Cardiac muscle cell (in vitro differentiated cells and primary cell): Measurements from ENCODE around the gene MYO5B. TPM values are rescaled to one million over a fixed set of nuclear protein-coding genes. Genes with fewer than 3 reads are reported as not detected.

Source experiments
- DNase-seq, 2 donors: peaks; one replicate each; pipeline versions ENCODE4 v3.0.0 to v3.0.0-alpha.2; 2010 to 2017; ENCODE audit warnings: low read depth in 1 of 2, low spot score in 1 of 2
- H3K27ac ChIP-seq: fragments of 200-600 bp; sonication (generic); 2 replicates; pipeline ENCODE4 v1.5.1; 2016
- H3K27me3 ChIP-seq: fragments of 200-600 bp; sonication (generic); 2 replicates; pipeline ENCODE4 v1.6.0; 2016; ENCODE audit warnings: control low read depth
- H3K36me3 ChIP-seq: fragments of 200-600 bp; sonication (generic); 2 replicates; pipeline ENCODE4 v1.5.1; 2016; ENCODE audit warnings: control low read depth
- H3K4me1 ChIP-seq: fragments of 200-600 bp; sonication (generic); 2 replicates; pipeline ENCODE4 v1.8.1; 2017; ENCODE audit warnings: low read depth, mild to moderate bottlenecking, mixed run types
- H3K4me3 ChIP-seq: fragments of 200-600 bp; sonication (generic); 2 replicates; pipeline ENCODE4 v1.5.1; 2016; ENCODE audit warnings: mild to moderate bottlenecking
- H3K9me3 ChIP-seq: fragments of 200-600 bp; sonication (generic); 2 replicates; pipeline ENCODE4 v1.5.1; 2017; ENCODE audit warnings: low read depth, mild to moderate bottlenecking, control low read depth
- polyA plus RNA-seq: library from polyadenylated mRNA; unstranded; fragments of >200 nt; fragmentation: Nextera tagmentation; extraction: Ambion mirVana; gene quantifications from 2 replicates; pipeline ENCODE4 v1.2.1, GENCODE V29; 2016
- total RNA-seq: library from RNA; depleted of rRNA; stranded (reverse); fragments of >200 nt; gene quantifications from 2 replicates; pipeline ENCODE4 v1.2.3, GENCODE V29; 2016
- TF ChIP-seq, protein P1 (sequence below): IDR thresholded peaks from 2 replicates; pipeline ENCODE4 v1.5.1; 2012; ENCODE audit warnings: low read depth, mild to moderate bottlenecking, low read length

The MYO5B gene
- total and polyA plus RNA-seq, 2 experiments from 2014 or later = 3.0 to 16.7 TPM

- Histone ChIP-seq H3K4me3 (no peak overlapping the region), H3K9me3 (no peaks in the 10 kb centered on the region), H3K27me3 (no peaks in the 10 kb centered on the region), H3K4me1 (no peaks in the 10 kb centered on the region), H3K36me3 (no peaks in the 10 kb centered on the region), H3K27ac (no peak overlapping the region)
- TF ChIP-seq, protein P1, sequence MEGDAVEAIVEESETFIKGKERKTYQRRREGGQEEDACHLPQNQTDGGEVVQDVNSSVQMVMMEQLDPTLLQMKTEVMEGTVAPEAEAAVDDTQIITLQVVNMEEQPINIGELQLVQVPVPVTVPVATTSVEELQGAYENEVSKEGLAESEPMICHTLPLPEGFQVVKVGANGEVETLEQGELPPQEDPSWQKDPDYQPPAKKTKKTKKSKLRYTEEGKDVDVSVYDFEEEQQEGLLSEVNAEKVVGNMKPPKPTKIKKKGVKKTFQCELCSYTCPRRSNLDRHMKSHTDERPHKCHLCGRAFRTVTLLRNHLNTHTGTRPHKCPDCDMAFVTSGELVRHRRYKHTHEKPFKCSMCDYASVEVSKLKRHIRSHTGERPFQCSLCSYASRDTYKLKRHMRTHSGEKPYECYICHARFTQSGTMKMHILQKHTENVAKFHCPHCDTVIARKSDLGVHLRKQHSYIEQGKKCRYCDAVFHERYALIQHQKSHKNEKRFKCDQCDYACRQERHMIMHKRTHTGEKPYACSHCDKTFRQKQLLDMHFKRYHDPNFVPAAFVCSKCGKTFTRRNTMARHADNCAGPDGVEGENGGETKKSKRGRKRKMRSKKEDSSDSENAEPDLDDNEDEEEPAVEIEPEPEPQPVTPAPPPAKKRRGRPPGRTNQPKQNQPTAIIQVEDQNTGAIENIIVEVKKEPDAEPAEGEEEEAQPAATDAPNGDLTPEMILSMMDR = no peak
- DNase-seq = no peak
These were observed 351.8 kb downstream of the MYO5B start for GRCh38 chr18:49843131-49843530.

DNA sequence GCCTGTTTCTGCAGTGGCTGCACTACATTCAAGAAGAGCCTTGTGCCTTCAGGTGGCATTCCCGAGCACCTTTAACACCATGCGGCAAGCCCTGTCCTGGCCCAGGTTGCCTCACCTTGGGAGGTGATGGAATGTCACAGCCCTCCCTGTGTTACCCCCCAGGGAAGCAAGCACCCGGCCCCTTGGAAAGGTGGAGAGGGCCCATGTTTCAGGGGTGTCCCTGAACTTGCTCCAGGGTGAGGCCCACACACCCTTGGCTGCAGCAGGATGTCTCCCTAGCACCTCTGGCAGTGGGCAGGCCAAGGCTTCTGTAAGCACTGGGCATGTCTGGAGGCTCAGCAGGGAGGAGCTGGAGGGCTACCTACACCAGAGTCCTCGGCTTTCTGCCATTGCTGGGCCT, 352.3 kb downstream of the MYO5B start:
- Histone ChIP-seq H3K4me3 (no peak overlapping the region), H3K36me3 (no peaks in the 10 kb centered on the region), H3K9me3 (no peaks in the 10 kb centered on the region), H3K4me1 (no peaks in the 10 kb centered on the region), H3K27ac (no peak overlapping the region), H3K27me3 (no peaks in the 10 kb centered on the region)
- TF ChIP-seq, protein P1 = no peak
- DNase-seq = no peak

DNA sequence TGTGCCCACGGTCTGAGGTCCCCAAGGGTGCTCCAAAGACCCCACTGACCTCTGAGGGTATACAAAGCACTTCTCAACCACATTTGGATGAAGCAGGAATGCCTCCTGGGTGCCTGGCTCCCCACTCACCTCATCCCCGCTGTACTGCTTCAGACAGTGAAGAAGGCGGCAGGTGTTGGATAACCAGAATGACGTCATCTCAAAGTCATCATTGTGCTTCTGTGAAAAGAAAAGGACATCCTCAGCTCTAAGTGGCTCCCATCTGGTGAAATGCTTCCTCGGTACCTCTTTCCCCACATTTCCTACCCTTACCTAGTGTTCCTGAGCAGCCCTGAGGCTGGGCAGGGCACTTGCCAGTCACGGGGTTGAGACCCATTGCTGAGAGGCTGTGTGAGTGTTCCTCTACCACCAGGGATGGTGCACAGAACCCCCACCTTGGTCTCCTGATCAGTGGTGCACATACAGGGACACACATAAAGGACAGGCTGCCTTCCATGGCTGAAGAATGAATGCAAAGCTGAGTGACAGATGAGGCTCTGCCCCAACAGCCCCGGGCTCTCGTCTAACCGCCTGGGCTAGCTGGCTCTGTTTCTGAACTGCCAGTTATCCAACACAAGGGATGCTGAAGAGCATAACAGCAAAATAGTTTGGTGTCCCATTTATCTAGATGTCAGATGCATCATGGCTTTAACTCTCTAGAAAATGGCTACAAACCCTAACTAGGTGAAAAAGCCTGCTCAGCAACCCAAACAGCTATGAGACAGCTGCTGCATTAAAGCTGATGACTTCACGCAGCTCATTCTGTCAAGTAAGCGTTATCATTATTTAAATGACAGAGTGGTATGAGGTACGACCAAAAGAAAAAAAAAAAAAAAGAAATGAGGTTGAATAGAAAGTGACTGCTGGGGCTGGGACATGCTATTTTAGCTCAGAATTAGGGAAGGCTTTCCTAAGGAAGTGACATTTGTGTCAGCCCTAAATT, 353.4 kb downstream of the MYO5B start:
- DNase-seq = no peak
- H3K27me3 ChIP-seq = no peaks in the 10 kb centered on the region
- no peaks in the 10 kb centered on the region for H3K9me3 ChIP-seq
- H3K4me1 ChIP-seq = no peaks in the 10 kb centered on the region
- H3K4me3 ChIP-seq = no peak overlapping the region
- no peaks in the 10 kb centered on the region for H3K36me3 ChIP-seq
- TF ChIP-seq, protein P1 = no peak
- H3K27ac ChIP-seq = no peak overlapping the region

GRCh38 chr18:49839012-49839411, 355.9 kb downstream of the MYO5B start:
- Histone ChIP-seq H3K9me3 (no peaks in the 10 kb centered on the region), H3K4me3 (no peak overlapping the region), H3K4me1 (no peaks in the 10 kb centered on the region), H3K27ac (no peak overlapping the region), H3K27me3 (no peaks in the 10 kb centered on the region), H3K36me3 (no peaks in the 10 kb centered on the region)
- DNase-seq = peak in 1 of 2 donors; percentile 10
- TF ChIP-seq, protein P1 = no peak

GRCh38 chr18:49838381-49838780, 356.6 kb downstream of the MYO5B start:
- Histone ChIP-seq H3K27ac (no peak overlapping the region), H3K4me1 (no peaks in the 10 kb centered on the region), H3K9me3 (no peaks in the 10 kb centered on the region), H3K36me3 (no peaks in the 10 kb centered on the region), H3K27me3 (no peaks in the 10 kb centered on the region), H3K4me3 (no peak overlapping the region)
- DNase-seq = no peak
- TF ChIP-seq, protein P1 = no peak
